Trophoblast cell (in vitro differentiated cells and primary cell): ENCODE results near the gene NADK2.

Experiments used
- DNase-seq, 2 donors: peaks; one replicate each; pipeline ENCODE4 v3.0.0-alpha.2; 2016
- H2AFZ ChIP-seq: 2 replicates; pipeline ENCODE4 v1.6.1; 2013; ENCODE audit warnings: low read length, moderate library complexity, mild to moderate bottlenecking; ENCODE audit not compliant: insufficient read depth, poor library complexity
- H2AK5ac ChIP-seq: 2 replicates; pipeline ENCODE4 v1.6.1; 2013; ENCODE audit warnings: mild to moderate bottlenecking, low read length
- H2BK120ac ChIP-seq: 2 replicates; pipeline ENCODE4 v1.6.1; 2013; ENCODE audit warnings: low read length, mild to moderate bottlenecking, moderate library complexity; ENCODE audit not compliant: insufficient read depth, poor library complexity
- H2BK12ac ChIP-seq: 2 replicates; pipeline ENCODE4 v1.6.1; 2013; ENCODE audit warnings: mild to moderate bottlenecking, low read length, moderate library complexity
- H2BK5ac ChIP-seq: 2 replicates; pipeline ENCODE4 v1.6.1; 2013; ENCODE audit warnings: low read length, low read depth, moderate library complexity, mild to moderate bottlenecking; ENCODE audit not compliant: poor library complexity
- H3K14ac ChIP-seq: 2 replicates; pipeline ENCODE4 v1.6.1; 2013; ENCODE audit warnings: mild to moderate bottlenecking, low read length
- H3K18ac ChIP-seq: 2 replicates; pipeline ENCODE4 v1.6.1; 2013; ENCODE audit warnings: mild to moderate bottlenecking, low read length
- H3K23ac ChIP-seq: 2 replicates; pipeline ENCODE4 v1.6.1; 2013; ENCODE audit warnings: low read length
- H3K27ac ChIP-seq: 2 replicates; pipeline ENCODE4 v1.5.1; 2013; ENCODE audit warnings: low read depth, mild to moderate bottlenecking, inconsistent platforms, low read length, moderate library complexity
- H3K27me3 ChIP-seq: 2 replicates; pipeline ENCODE4 v1.6.1; 2013; ENCODE audit warnings: inconsistent platforms, mild to moderate bottlenecking, low read length, moderate library complexity; ENCODE audit not compliant: insufficient read depth
- H3K36me3 ChIP-seq, 2 experiments: 1 replicate in 1 of 2; 2 replicates in 1 of 2; pipeline ENCODE4 v1.6.1; 2013; ENCODE audit warnings: low read length in 2 of 2, mild to moderate bottlenecking in 2 of 2, moderate library complexity in 1 of 2; ENCODE audit not compliant: insufficient read depth in 2 of 2, control insufficient read depth in 1 of 2
- H3K4ac ChIP-seq: 2 replicates; pipeline ENCODE4 v1.6.1; 2013; ENCODE audit warnings: low read depth, mild to moderate bottlenecking, low read length, moderate library complexity
- H3K4me1 ChIP-seq, 2 experiments: 1 replicate in 1 of 2; 2 replicates in 1 of 2; pipeline ENCODE4 v1.6.1; 2013; ENCODE audit warnings: low read length in 2 of 2, mild to moderate bottlenecking in 2 of 2, moderate library complexity in 1 of 2; ENCODE audit not compliant: insufficient read depth in 2 of 2, control insufficient read depth in 1 of 2
- H3K4me2 ChIP-seq: 2 replicates; pipeline ENCODE4 v1.6.1; 2013; ENCODE audit warnings: inconsistent platforms, mild to moderate bottlenecking, low read length, moderate library complexity
- H3K4me3 ChIP-seq: 2 replicates; pipeline ENCODE4 v1.5.1; 2013; ENCODE audit warnings: mild to moderate bottlenecking, low read depth, low read length, inconsistent platforms
- H3K79me1 ChIP-seq: one replicate; pipeline ENCODE4 v1.6.1; 2013; ENCODE audit warnings: low read length
- H3K79me2 ChIP-seq: 2 replicates; pipeline ENCODE4 v1.6.1; 2013; ENCODE audit warnings: low read length, mild to moderate bottlenecking; ENCODE audit not compliant: control insufficient read depth, insufficient read depth, poor library complexity
- H3K9ac ChIP-seq: 2 replicates; pipeline ENCODE4 v1.6.1; 2013; ENCODE audit warnings: mild to moderate bottlenecking, low read length
- H3K9me3 ChIP-seq: 2 replicates; pipeline ENCODE4 v1.6.1; 2013; ENCODE audit warnings: low read depth, mild to moderate bottlenecking, control low read depth, inconsistent platforms, low read length; ENCODE audit not compliant: insufficient read depth
- H4K12ac ChIP-seq: 2 replicates; pipeline ENCODE4 v1.6.1; 2013; ENCODE audit warnings: low read depth, mild to moderate bottlenecking, low read length, moderate library complexity
- H4K8ac ChIP-seq: 2 replicates; pipeline ENCODE4 v1.6.1; 2013; ENCODE audit warnings: low read depth, mild to moderate bottlenecking, low read length, moderate library complexity
- H4K91ac ChIP-seq: one replicate; pipeline ENCODE4 v1.6.1; 2013; ENCODE audit warnings: low read depth, mild to moderate bottlenecking, low read length, moderate library complexity
- WGBS: extraction: QIAGEN DNeasy Blood & Tissue Kit; methylation state at CpG from one replicate; pipeline ENCODE4 v1.1.7; 2013; ENCODE audit warnings: missing lambda C conversion rate; ENCODE audit not compliant: insufficient read length, insufficient coverage; ENCODE audit errors: extremely low coverage; 5-methylcytosine and 5-hydroxymethylcytosine counted together

Gene NADK2

GRCh38 chr5:36177715-36178523, 63.8 kb downstream of the NADK2 start:
- Histone ChIP-seq H2BK5ac (no peak overlapping the region), H4K91ac (no peak overlapping the region), H3K79me1 (no peaks in the 10 kb centered on the region), H3K4ac (no peak overlapping the region), H3K9me3 (no peaks in the 10 kb centered on the region), H3K14ac (no peak overlapping the region), H4K8ac (no peak overlapping the region), H3K79me2 (no peaks in the 10 kb centered on the region), H3K4me2 (no peak overlapping the region), H4K12ac (no peak overlapping the region), H3K36me3 (peaks cover 0 to 28% of the 10 kb centered on the region in 2 experiments), H2AK5ac (no peak overlapping the region), H3K27me3 (no peaks in the 10 kb centered on the region), H3K4me1 (no peaks in the 10 kb centered on the region), H3K4me3 (no peak overlapping the region), H3K27ac (no peak overlapping the region), H3K18ac (no peak overlapping the region), H3K9ac (no peak overlapping the region), H3K23ac (no peak overlapping the region), H2BK120ac (no peak overlapping the region), H2AFZ (no peak overlapping the region), H2BK12ac (no peak overlapping the region)
- no CpG with 5 or more reads among the region's 2 CpGs for WGBS
- DNase-seq: peak in 1 of 2 donors; percentile 55

- Histone ChIP-seq H3K27me3 (no peaks in the 10 kb centered on the region), H4K8ac (no peak overlapping the region), H3K4me2 (no peak overlapping the region), H2AFZ (no peak overlapping the region), H3K23ac (no peak overlapping the region), H3K4me3 (no peak overlapping the region), H3K79me1 (no peaks in the 10 kb centered on the region), H2BK5ac (no peak overlapping the region), H3K9ac (no peak overlapping the region), H3K9me3 (no peaks in the 10 kb centered on the region), H3K4me1 (no peaks in the 10 kb centered on the region), H3K18ac (no peak overlapping the region), H4K91ac (no peak overlapping the region), H4K12ac (no peak overlapping the region), H3K4ac (no peak overlapping the region), H3K79me2 (no peaks in the 10 kb centered on the region), H3K27ac (no peak overlapping the region), H3K14ac (no peak overlapping the region), H3K36me3 (peaks cover 0 to 28% of the 10 kb centered on the region in 2 experiments), H2AK5ac (no peak overlapping the region), H2BK120ac (no peak overlapping the region), H2BK12ac (no peak overlapping the region)
- no CpG with 5 or more reads among the region's 2 CpGs for WGBS
- no peak for DNase-seq
Measured at GRCh38 chr5:36177154-36177553, 64.6 kb downstream of the NADK2 start.

- DNase-seq: no peak
- WGBS: no CpG with 5 or more reads among the region's 5 CpGs
Measured at GRCh38 chr5:36175043-36175442, 66.7 kb downstream of the NADK2 start.

DNA sequence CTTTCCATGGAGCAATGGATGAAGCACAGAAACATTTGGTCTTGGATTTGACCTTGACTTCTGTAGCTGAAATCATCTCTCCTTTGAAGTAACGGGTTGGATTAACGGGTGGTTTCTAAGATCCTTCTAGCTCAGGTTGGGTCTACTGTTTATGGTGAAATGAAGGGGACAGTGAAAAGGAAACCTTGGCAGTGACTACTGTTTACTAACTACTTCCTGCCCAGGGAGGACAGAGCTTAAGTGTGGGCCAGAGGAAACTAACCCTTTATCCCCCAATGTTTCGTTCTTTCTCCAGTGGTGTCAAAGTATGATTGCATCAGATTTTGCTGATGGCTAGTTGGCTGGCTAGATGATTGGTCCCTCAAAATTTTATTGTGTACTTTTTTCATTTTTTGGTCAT, 67.6 kb downstream of the NADK2 start:
- Histone ChIP-seq H2AK5ac (no peak overlapping the region), H3K4me2 (no peak overlapping the region), H3K14ac (no peak overlapping the region), H2BK12ac (no peak overlapping the region), H4K8ac (no peak overlapping the region), H3K18ac (no peak overlapping the region), H3K9me3 (no peaks in the 10 kb centered on the region), H2BK5ac (no peak overlapping the region), H2BK120ac (no peak overlapping the region), H3K27me3 (no peaks in the 10 kb centered on the region), H3K4me3 (no peak overlapping the region), H3K79me2 (no peaks in the 10 kb centered on the region), H2AFZ (no peak overlapping the region), H3K79me1 (no peaks in the 10 kb centered on the region), H3K9ac (no peak overlapping the region), H3K4ac (no peak overlapping the region), H4K12ac (no peak overlapping the region), H3K23ac (no peak overlapping the region), H3K4me1 (no peaks in the 10 kb centered on the region), H3K36me3 (peaks cover 2 to 31% of the 10 kb centered on the region in 2 experiments), H4K91ac (no peak overlapping the region), H3K27ac (no peak overlapping the region)
- WGBS: no CpG with 5 or more reads among the region's 3 CpGs
- no peak for DNase-seq

More at GRCh38 chr5:36175043-36175442, 66.7 kb downstream of the NADK2 start:
- no peak overlapping the region for H3K4me3 ChIP-seq
- no peak overlapping the region for H3K4ac ChIP-seq
- no peak overlapping the region for H3K14ac ChIP-seq
- no peaks in the 10 kb centered on the region for H3K27me3 ChIP-seq
- no peak overlapping the region for H3K18ac ChIP-seq
- H4K12ac ChIP-seq: no peak overlapping the region
- H3K27ac ChIP-seq: no peak overlapping the region
- H3K36me3 ChIP-seq: peaks cover 2 to 32% of the 10 kb centered on the region in 2 experiments
- no peak overlapping the region for H3K23ac ChIP-seq
- no peaks in the 10 kb centered on the region for H3K4me1 ChIP-seq
- H4K91ac ChIP-seq: no peak overlapping the region
- H2BK120ac ChIP-seq: no peak overlapping the region
- no peak overlapping the region for H2BK5ac ChIP-seq
- H4K8ac ChIP-seq: no peak overlapping the region
- no peaks in the 10 kb centered on the region for H3K9me3 ChIP-seq
- no peak overlapping the region for H3K4me2 ChIP-seq
- H2BK12ac ChIP-seq: no peak overlapping the region
- no peaks in the 10 kb centered on the region for H3K79me2 ChIP-seq
- H2AK5ac ChIP-seq: no peak overlapping the region
- H3K9ac ChIP-seq: no peak overlapping the region
- no peaks in the 10 kb centered on the region for H3K79me1 ChIP-seq
- no peak overlapping the region for H2AFZ ChIP-seq
